Neural cell (in vitro differentiated cells): Measurements from ENCODE around the gene PTK7. TPM values are rescaled to one million over a fixed set of nuclear protein-coding genes. Genes with fewer than 3 reads are reported as not detected.
A peak's percentile ranks its signal among the peaks of the same experiment; 100 is the strongest.
"Not testable (repeated sequence)": the region's sequence is repeated elsewhere in the genome, so short reads cannot be mapped to it uniquely, and the experiment has no call there.

Experiments used
- H2AFZ ChIP-seq: fragments of 200-600, 300-800 bp; sonication (generic), shearing (Covaris generic); 2 replicates; pipeline ENCODE4 v1.6.0; 2014; ENCODE audit warnings: low read depth, mild to moderate bottlenecking, antibody characterized with exemption, low read length, moderate library complexity
- H3F3A ChIP-seq: fragments of 200-600 bp; shearing (Covaris generic); 2 replicates; pipeline ENCODE4 v1.6.1; 2016; ENCODE audit warnings: mild to moderate bottlenecking, moderate library complexity, mixed read lengths, antibody characterized with exemption, low read length; ENCODE audit not compliant: insufficient read depth, poor library complexity, severe bottlenecking
- H3K27ac ChIP-seq: fragments of 200-600, 300-800 bp; sonication (generic), shearing (Covaris generic); 2 replicates; pipeline ENCODE4 v1.5.1; 2014; ENCODE audit warnings: mild to moderate bottlenecking, low read length, moderate library complexity
- H3K27me3 ChIP-seq: fragments of 300-800, 200-600 bp; sonication (generic), shearing (Covaris generic); 2 replicates; pipeline ENCODE4 v1.6.0; 2014; ENCODE audit warnings: mild to moderate bottlenecking, low read depth, low read length, moderate library complexity; ENCODE audit not compliant: insufficient read depth
- H3K36me3 ChIP-seq: fragments of 300-800, 200-600 bp; sonication (generic), shearing (Covaris generic); 2 replicates; pipeline ENCODE4 v1.5.1; 2014; ENCODE audit warnings: mild to moderate bottlenecking, antibody characterized with exemption, low read length, moderate library complexity; ENCODE audit not compliant: insufficient read depth
- H3K4me2 ChIP-seq: fragments of 300-800, 200-600 bp; sonication (generic), shearing (Covaris generic); 2 replicates; pipeline ENCODE4 v1.6.0; 2014; ENCODE audit warnings: mild to moderate bottlenecking, low read length
- H3K4me3 ChIP-seq: fragments of 300-800, 200-600 bp; sonication (generic), shearing (Covaris generic); 2 replicates; pipeline ENCODE4 v1.5.1; 2014; ENCODE audit warnings: mild to moderate bottlenecking, low read length, moderate library complexity
- H3K79me2 ChIP-seq: fragments of 200-600 bp; shearing (Covaris generic); replicated peaks from 2 replicates; pipeline ENCODE4 v1.6.0; 2014; ENCODE audit warnings: mild to moderate bottlenecking, low read length, moderate library complexity; ENCODE audit not compliant: insufficient read depth
- H3K9ac ChIP-seq: fragments of 300-800, 200-600 bp; sonication (generic), shearing (Covaris generic); 2 replicates; pipeline ENCODE4 v1.6.1; 2016; ENCODE audit warnings: mild to moderate bottlenecking, low read length, mixed read lengths
- H3K9me2 ChIP-seq: fragments of 200-600 bp; shearing (Covaris generic); 2 replicates; pipeline ENCODE4 v1.6.1; 2016; ENCODE audit warnings: mild to moderate bottlenecking, low read length, mixed read lengths; ENCODE audit not compliant: insufficient read depth
- H3K9me3 ChIP-seq: fragments of 200-600, 300-800 bp; sonication (generic), shearing (Covaris generic); 2 replicates; pipeline ENCODE4 v1.6.1; 2016; ENCODE audit warnings: mild to moderate bottlenecking, mixed run types, low read length, moderate library complexity, mixed read lengths
- H4K20me1 ChIP-seq: fragments of 200-600 bp; shearing (Covaris generic); 2 replicates; pipeline ENCODE4 v1.6.1; 2016; ENCODE audit warnings: mild to moderate bottlenecking, mixed run types; ENCODE audit not compliant: insufficient read depth
- CTCF ChIP-seq: fragments of 450-650 bp; IDR thresholded peaks from 2 replicates; pipeline ENCODE4 v1.5.1; 2014; ENCODE audit warnings: antibody characterized with exemption, mild to moderate bottlenecking, moderate library complexity; ENCODE audit not compliant: poor library complexity, severe bottlenecking
- EP300 ChIP-seq: fragments of 450-650 bp; conservative IDR thresholded peaks from 2 replicates; pipeline ENCODE4 v1.6.1; 2014; ENCODE audit warnings: antibody characterized with exemption, mild to moderate bottlenecking, moderate library complexity; ENCODE audit not compliant: poor library complexity, severe bottlenecking
- EZH2 ChIP-seq: fragments of 200-600, 300-800 bp; shearing (Covaris generic), sonication (generic); IDR thresholded peaks from 2 replicates; pipeline ENCODE4 v1.6.1; 2014; ENCODE audit warnings: antibody characterized with exemption, low read length, borderline replicate concordance, mild to moderate bottlenecking; ENCODE audit not compliant: insufficient read depth, poor library complexity, severe bottlenecking
- MXI1 ChIP-seq: fragments of 450-650 bp; conservative IDR thresholded peaks from 2 replicates; pipeline ENCODE4 v1.6.1; 2014; ENCODE audit warnings: antibody characterized with exemption, mild to moderate bottlenecking; ENCODE audit not compliant: poor library complexity, severe bottlenecking
- POLR2AphosphoS5 ChIP-seq: IDR thresholded peaks from 2 replicates; pipeline ENCODE4 v1.6.1; 2012
- RAD21 ChIP-seq: fragments of 450-650 bp; conservative IDR thresholded peaks from 2 replicates; pipeline ENCODE4 v1.6.1; 2014; ENCODE audit warnings: antibody characterized with exemption, mild to moderate bottlenecking, moderate library complexity
- SMC3 ChIP-seq: fragments of 450-650 bp; conservative IDR thresholded peaks from 2 replicates; pipeline ENCODE4 v1.6.1; 2014; ENCODE audit warnings: antibody characterized with exemption, mild to moderate bottlenecking, moderate library complexity; ENCODE audit not compliant: poor library complexity
- TAF1 ChIP-seq: IDR thresholded peaks from 2 replicates; pipeline ENCODE4 v1.6.1; 2012; ENCODE audit warnings: low read depth
- polyA plus RNA-seq: library from polyadenylated mRNA; depleted of rRNA; stranded (reverse); fragments of >200 nt; gene quantifications from 2 replicates; pipeline ENCODE4 v1.2.3, GENCODE V29; 2014
- TF ChIP-seq, protein P1 (sequence below): IDR thresholded peaks from 2 replicates; pipeline ENCODE4 v1.6.1; 2012; ENCODE audit warnings: borderline replicate concordance

The PTK7 gene
- polyA plus RNA-seq, 1 donor from 2014 or later, result 32.5 TPM

DNA sequence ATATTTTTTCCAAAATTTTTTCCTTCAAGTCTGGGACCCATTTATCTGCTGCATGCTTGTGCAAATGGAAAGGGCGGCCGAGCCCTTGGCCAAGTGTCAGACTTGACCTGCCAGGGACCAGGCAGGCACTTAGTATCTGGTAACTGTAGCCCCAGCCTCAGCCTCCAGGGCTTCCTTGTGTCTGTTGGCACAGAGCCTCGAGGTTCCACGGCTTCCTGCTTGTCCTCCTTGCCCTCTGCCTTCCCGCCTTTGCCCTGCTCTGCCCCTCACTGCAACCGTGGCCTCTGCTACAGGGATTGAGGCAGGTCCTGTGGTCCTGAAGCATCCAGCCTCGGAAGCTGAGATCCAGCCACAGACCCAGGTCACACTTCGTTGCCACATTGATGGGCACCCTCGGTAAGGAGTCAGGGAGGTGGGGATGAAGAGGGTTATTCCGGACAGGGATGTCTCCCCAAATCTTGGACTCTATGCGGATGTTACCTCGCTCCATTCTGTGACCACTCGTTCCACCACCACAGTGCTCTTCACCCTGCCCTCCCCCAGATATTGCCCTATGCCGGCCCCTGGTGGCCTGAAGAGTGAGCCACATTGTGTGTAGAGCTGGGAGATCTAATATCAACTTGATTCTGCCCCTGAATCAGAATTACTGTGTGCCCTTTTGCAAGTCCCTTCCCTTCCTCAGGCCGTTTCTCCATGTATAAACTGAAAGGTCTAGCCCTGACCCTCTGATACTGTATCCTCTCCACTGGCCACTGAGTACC, 53.5 kb downstream of the PTK7 start:
- no peaks in the 10 kb centered on the region for H3F3A ChIP-seq
- no peak overlapping the region for H3K9ac ChIP-seq
- no peak overlapping the region for H2AFZ ChIP-seq
- no peaks in the 10 kb centered on the region for H3K9me2 ChIP-seq
- H3K36me3 ChIP-seq, result no peaks in the 10 kb centered on the region
- no peaks in the 10 kb centered on the region for H4K20me1 ChIP-seq
- H3K27me3 ChIP-seq, result no peaks in the 10 kb centered on the region
- H3K4me3 ChIP-seq, result no peak overlapping the region
- no peak overlapping the region for H3K27ac ChIP-seq
- no peak overlapping the region for H3K4me2 ChIP-seq
- H3K79me2 ChIP-seq, result no peaks in the 10 kb centered on the region
- no peaks in the 10 kb centered on the region for H3K9me3 ChIP-seq
- TF ChIP-seq SMC3 (peak; percentile 49), POLR2AphosphoS5 (no peak), MXI1 (no peak), CTCF (peak; percentile 33), EP300 (no peak), RAD21 (peak; percentile 37)

DNA sequence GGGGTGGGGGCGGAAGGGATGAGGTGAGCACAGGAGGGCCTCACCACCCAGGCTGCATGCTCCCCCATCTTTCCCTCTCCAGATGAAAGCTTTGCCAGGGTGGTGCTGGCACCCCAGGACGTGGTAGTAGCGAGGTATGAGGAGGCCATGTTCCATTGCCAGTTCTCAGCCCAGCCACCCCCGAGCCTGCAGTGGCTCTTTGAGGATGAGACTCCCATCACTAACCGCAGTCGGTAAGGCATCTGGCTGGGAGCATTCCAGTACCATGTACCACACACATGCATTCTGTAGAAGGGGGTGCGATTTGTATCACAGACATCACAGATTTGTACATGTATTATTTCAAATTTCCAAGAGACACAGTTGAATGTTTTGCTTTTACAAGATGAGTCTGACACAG, 54.3 kb downstream of the PTK7 start:
- Histone ChIP-seq H3K4me3 (no peak overlapping the region), H3K9me3 (no peaks in the 10 kb centered on the region), H3K27me3 (no peaks in the 10 kb centered on the region), H3K9me2 (no peaks in the 10 kb centered on the region), H3K36me3 (no peaks in the 10 kb centered on the region), H3K27ac (no peak overlapping the region), H3F3A (no peaks in the 10 kb centered on the region), H2AFZ (no peak overlapping the region), H3K9ac (no peak overlapping the region), H3K4me2 (no peak overlapping the region), H4K20me1 (no peaks in the 10 kb centered on the region), H3K79me2 (no peaks in the 10 kb centered on the region)
- no peak for TF ChIP-seq POLR2AphosphoS5
- no peak for TF ChIP-seq MXI1
- no peak for TF ChIP-seq CTCF
- TF ChIP-seq EZH2, result no peak
- TF ChIP-seq EP300, result no peak
- TF ChIP-seq SMC3, result no peak
- TF ChIP-seq, protein P1, sequence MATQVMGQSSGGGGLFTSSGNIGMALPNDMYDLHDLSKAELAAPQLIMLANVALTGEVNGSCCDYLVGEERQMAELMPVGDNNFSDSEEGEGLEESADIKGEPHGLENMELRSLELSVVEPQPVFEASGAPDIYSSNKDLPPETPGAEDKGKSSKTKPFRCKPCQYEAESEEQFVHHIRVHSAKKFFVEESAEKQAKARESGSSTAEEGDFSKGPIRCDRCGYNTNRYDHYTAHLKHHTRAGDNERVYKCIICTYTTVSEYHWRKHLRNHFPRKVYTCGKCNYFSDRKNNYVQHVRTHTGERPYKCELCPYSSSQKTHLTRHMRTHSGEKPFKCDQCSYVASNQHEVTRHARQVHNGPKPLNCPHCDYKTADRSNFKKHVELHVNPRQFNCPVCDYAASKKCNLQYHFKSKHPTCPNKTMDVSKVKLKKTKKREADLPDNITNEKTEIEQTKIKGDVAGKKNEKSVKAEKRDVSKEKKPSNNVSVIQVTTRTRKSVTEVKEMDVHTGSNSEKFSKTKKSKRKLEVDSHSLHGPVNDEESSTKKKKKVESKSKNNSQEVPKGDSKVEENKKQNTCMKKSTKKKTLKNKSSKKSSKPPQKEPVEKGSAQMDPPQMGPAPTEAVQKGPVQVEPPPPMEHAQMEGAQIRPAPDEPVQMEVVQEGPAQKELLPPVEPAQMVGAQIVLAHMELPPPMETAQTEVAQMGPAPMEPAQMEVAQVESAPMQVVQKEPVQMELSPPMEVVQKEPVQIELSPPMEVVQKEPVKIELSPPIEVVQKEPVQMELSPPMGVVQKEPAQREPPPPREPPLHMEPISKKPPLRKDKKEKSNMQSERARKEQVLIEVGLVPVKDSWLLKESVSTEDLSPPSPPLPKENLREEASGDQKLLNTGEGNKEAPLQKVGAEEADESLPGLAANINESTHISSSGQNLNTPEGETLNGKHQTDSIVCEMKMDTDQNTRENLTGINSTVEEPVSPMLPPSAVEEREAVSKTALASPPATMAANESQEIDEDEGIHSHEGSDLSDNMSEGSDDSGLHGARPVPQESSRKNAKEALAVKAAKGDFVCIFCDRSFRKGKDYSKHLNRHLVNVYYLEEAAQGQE, result no peak
- no peak for TF ChIP-seq RAD21
- TF ChIP-seq TAF1, result no peak

GRCh38 chr6:43131379-43131778, 55.3 kb downstream of the PTK7 start:
- not testable (repeated sequence) for H3K4me2 ChIP-seq, H4K20me1 ChIP-seq, H3K9me3 ChIP-seq, H3K9me2 ChIP-seq, H3K79me2 ChIP-seq, H3K27ac ChIP-seq, H3K9ac ChIP-seq, H3K4me3 ChIP-seq, H3K36me3 ChIP-seq, H3K27me3 ChIP-seq, H2AFZ ChIP-seq, H3F3A ChIP-seq
